Transverse colon (tissue), 4 donors: ENCODE data around the gene TBX3. TPM values are rescaled to one million over a fixed set of nuclear protein-coding genes. Genes with fewer than 3 reads are reported as not detected.
A peak's percentile ranks its signal among the peaks of the same experiment; 100 is the strongest.

Experiments
- DNase-seq: peaks from one replicate; pipeline ENCODE4 v3.0.0-alpha.2; 2019
- H3K27ac ChIP-seq, 4 donors: fragments of 200-600 bp; sonication (generic); 2 replicates each; pipeline ENCODE4 v1.5.1; 2016 to 2018; ENCODE audit warnings: inconsistent platforms in 4 of 4
- H3K27me3 ChIP-seq: fragments of 200-600 bp; sonication (generic); 2 replicates; pipeline ENCODE4 v1.5.1; 2017; ENCODE audit warnings: inconsistent platforms
- H3K36me3 ChIP-seq, 4 donors: fragments of 200-600 bp; sonication (generic); 2 replicates each; pipeline ENCODE4 v1.5.1; 2017 to 2019; ENCODE audit warnings: inconsistent platforms in 4 of 4
- H3K4me1 ChIP-seq, 4 donors: fragments of 200-600 bp; sonication (generic); 2 replicates each; pipeline ENCODE4 v1.5.1; 2017 to 2020; ENCODE audit warnings: inconsistent platforms in 4 of 4
- H3K4me3 ChIP-seq, 4 donors: fragments of 200-600 bp; sonication (generic); 1 replicate in 1 of 4; 2 replicates in 3 of 4; pipeline versions ENCODE4 v1.5.1 to v1.6.1; 2017 to 2019; ENCODE audit warnings: inconsistent platforms in 4 of 4
- H3K9me3 ChIP-seq, 2 donors: fragments of 200-600 bp; sonication (generic); 2 replicates each; pipeline ENCODE4 v1.5.1; 2017 to 2019; ENCODE audit warnings: inconsistent platforms in 2 of 2
- CTCF ChIP-seq, 5 experiments: fragments of 200-600 bp in 3 of 5; fragments of 450-650 bp in 2 of 5; sonication (generic) in 3 of 5; IDR thresholded peaks; 1 replicate in 2 of 5; 2 replicates in 3 of 5; pipeline ENCODE4 v1.5.1; 2016 to 2017; ENCODE audit warnings: antibody characterized with exemption in 5 of 5, inconsistent platforms in 3 of 5, mild to moderate bottlenecking in 2 of 5, moderate library complexity in 1 of 5
- EP300 ChIP-seq: sonication (generic); formaldehyde crosslinking; IDR thresholded peaks from one replicate; pipeline ENCODE4 v1.6.1; 2017; ENCODE audit warnings: antibody characterized with exemption, low read depth
- POLR2A ChIP-seq: fragments of 450-650 bp; IDR thresholded peaks from one replicate; pipeline ENCODE4 v1.6.1; 2016; ENCODE audit warnings: antibody characterized with exemption, mild to moderate bottlenecking, moderate library complexity
- POLR2AphosphoS5 ChIP-seq, 3 donors: sonication (generic); formaldehyde crosslinking; IDR thresholded peaks; one replicate each; pipeline ENCODE4 v1.6.1; 2016; ENCODE audit warnings: antibody characterized with exemption in 3 of 3
- WGBS, 2 donors: methylation state at CpG; one replicate each; pipeline ENCODE4 v1.1.5; 2018; ENCODE audit warnings: low coverage in 1 of 2; 5-methylcytosine and 5-hydroxymethylcytosine counted together
- in situ Hi-C, 4 donors: fragments of 200-750 bp; cut with MboI; loops; one replicate each; pipeline versions ENCODE4 v1.15.0 to v1.15.1; 2017; ENCODE audit warnings: low sequenced_read_pairs in 3 of 4, low pct_ligation_motif_present in 1 of 4, low pct_unique_long_range_greater_than_20kb in 1 of 4
- intact Hi-C: fragments of 100-400 bp; cut with DNase I; formaldehyde crosslinking; loops from one replicate; pipeline ENCODE4 v1.15.1; 2023; ENCODE audit warnings: low total_unique reads
- total RNA-seq, 4 donors: library from RNA; depleted of rRNA; stranded (reverse); fragments of >200 nt; gene quantifications; one replicate each; pipeline ENCODE4 v1.1.0, GENCODE V29; 2016

Gene TBX3
- total RNA-seq, 4 donors from 2014 or later: 2.8 to 11.9 (median 5.9) TPM

- no peak for TF ChIP-seq POLR2AphosphoS5 (IDR thresholded peaks at IDR 0.05)
- TF ChIP-seq EP300: no peak
- TF ChIP-seq POLR2A: no peak
- no peak for TF ChIP-seq CTCF (IDR thresholded peaks at IDR 0.05)
- peaks cover 0 to 20% (median 11%) of the 10 kb centered on the region in 4 donors for H3K4me1 ChIP-seq
- no peak for DNase-seq
- no peak overlapping the region for H3K4me3 ChIP-seq
- no peaks in the 10 kb centered on the region for H3K9me3 ChIP-seq
- in situ Hi-C loops (no loop called here), intact Hi-C loops (no loop called here)
- no peaks in the 10 kb centered on the region for H3K36me3 ChIP-seq
- H3K27ac ChIP-seq: no peak overlapping the region
- 64 to 67% methylated on average over 1 of the region's 1 CpG for WGBS, 2 donors
- H3K27me3 ChIP-seq: peaks cover 78% of the 10 kb centered on the region
Observed at GRCh38 chr12:114701553-114701952, 17.6 kb upstream of the TBX3 start.

- no peak overlapping the region for H3K4me3 ChIP-seq
- intact Hi-C loops (no loop called here), in situ Hi-C loops (no loop called here)
- H3K36me3 ChIP-seq: no peaks in the 10 kb centered on the region
- peaks cover 83% of the 10 kb centered on the region for H3K27me3 ChIP-seq
- H3K4me1 ChIP-seq: peaks cover 0 to 20% (median 11%) of the 10 kb centered on the region in 4 donors
- DNase-seq: no peak
- H3K27ac ChIP-seq: no peak overlapping the region
- H3K9me3 ChIP-seq: no peaks in the 10 kb centered on the region
- TF ChIP-seq CTCF (IDR thresholded peaks at IDR 0.05) (no peak), EP300 (no peak)
- 52 to 69% methylated on average over 2 to 3 of the region's 3 CpGs for WGBS, 2 donors
Observed at GRCh38 chr12:114701104-114701414, 17.1 kb upstream of the TBX3 start.

GRCh38 chr12:114700392-114701103, 16.6 kb upstream of the TBX3 start:
- WGBS, 2 donors: 17 to 54% methylated on average over 16 to 33 of the region's 33 CpGs
- Histone ChIP-seq H3K4me1 (peaks cover 0 to 20% (median 11%) of the 10 kb centered on the region in 4 donors), H3K9me3 (no peaks in the 10 kb centered on the region), H3K36me3 (no peaks in the 10 kb centered on the region), H3K27me3 (peaks cover 88% of the 10 kb centered on the region), H3K27ac (no peak overlapping the region), H3K4me3 (no peak overlapping the region)
- TF ChIP-seq POLR2A (no peak), EP300 (no peak), CTCF (IDR thresholded peaks at IDR 0.05) (no peak), POLR2AphosphoS5 (IDR thresholded peaks at IDR 0.05) (no peak)
- in situ Hi-C loops: no loop called here
- intact Hi-C loops: no loop called here
- DNase-seq: no peak

- Histone ChIP-seq H3K27me3 (peaks cover 95% of the 10 kb centered on the region), H3K4me1 (peaks cover 0 to 20% (median 11%) of the 10 kb centered on the region in 4 donors), H3K4me3 (peak overlapping the region in 2 of 4 donors; percentile 2 to 35), H3K27ac (no peak overlapping the region), H3K9me3 (no peaks in the 10 kb centered on the region), H3K36me3 (no peaks in the 10 kb centered on the region)
- TF ChIP-seq POLR2A (no peak), EP300 (no peak), CTCF (IDR thresholded peaks at IDR 0.05) (no peak), POLR2AphosphoS5 (IDR thresholded peaks at IDR 0.05) (no peak)
- in situ Hi-C loops (no loop called here), intact Hi-C loops (no loop called here)
- 23% methylated on average over 6 of the region's 6 CpGs; no CpG with 5 or more reads in 1 of the 2 donors for WGBS, 2 donors
- DNase-seq: no peak
Observed at GRCh38 chr12:114698566-114699163, 14.7 kb upstream of the TBX3 start.
